ENCODE measurements around the gene PDLIM1. TPM values are rescaled to one million over a fixed set of nuclear protein-coding genes. Genes with fewer than 3 reads are reported as not detected.
"Not testable (repeated sequence)": the region's sequence is repeated elsewhere in the genome, so short reads cannot be mapped to it uniquely, and the experiment has no call there.

PDLIM1 gene
- total and polyA plus RNA-seq, 2 experiments from 2014 or later = 111 to 233 TPM

DNA sequence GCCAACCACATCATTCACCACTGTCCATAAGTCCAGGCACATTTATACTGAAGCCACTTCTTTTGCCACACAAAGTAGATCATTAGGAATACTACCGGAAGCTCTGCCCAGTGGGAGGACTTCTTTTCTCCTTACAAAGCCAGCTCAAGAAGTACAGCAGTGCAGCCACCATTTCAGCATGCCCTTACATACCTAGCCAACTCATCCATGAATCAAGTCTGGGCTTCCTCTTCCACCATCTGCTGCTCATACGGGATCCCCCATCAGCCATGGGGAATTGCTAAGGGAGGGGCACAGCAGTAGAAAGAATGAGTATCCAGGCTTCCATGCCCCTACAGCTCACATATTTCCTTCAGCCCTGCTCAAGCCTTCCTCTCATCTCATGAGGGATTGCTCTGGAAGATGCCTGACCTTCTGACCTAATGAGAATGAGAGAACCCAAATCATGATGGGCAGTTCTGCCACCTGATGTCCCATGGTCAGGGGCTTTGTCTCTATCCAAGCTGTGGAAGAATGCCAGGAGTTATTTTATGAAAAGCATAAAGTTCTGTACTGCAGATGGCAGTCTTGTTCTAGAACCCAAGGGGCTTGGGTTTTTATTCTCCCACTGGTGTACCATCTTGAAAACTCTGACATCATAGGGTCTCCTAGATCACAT, 57.3 kb downstream of the PDLIM1 start:
- Histone ChIP-seq H4K20me1 (replicated peaks; ENCODE audit: insufficient read depth) (no peaks in the 10 kb centered on the region), H3K36me3 (ENCODE audit: insufficient read depth) (peaks cover 10% of the 10 kb centered on the region), H3F3A (replicated peaks; ENCODE audit: low read depth) (peaks cover 14% of the 10 kb centered on the region), H3K4me1 (ENCODE audit: insufficient read depth) (peaks cover 17% of the 10 kb centered on the region), H3K4me2 (no peak overlapping the region), H3K4me3 (no peak overlapping the region), H3K27ac (ENCODE audit: low read depth) (no peak overlapping the region), H3K27me3 (ENCODE audit: insufficient read depth) (no peaks in the 10 kb centered on the region), H2AFZ (no peak overlapping the region), H3K9me2 (ENCODE audit: insufficient read depth) (peaks cover 10% of the 10 kb centered on the region), H3K79me2 (replicated peaks; ENCODE audit: insufficient read depth) (no peaks in the 10 kb centered on the region)
- ATAC-seq = no peak
- Mint-ChIP-seq H3K27ac (no peak overlapping the region), H3K4me1 (peaks cover 52% of the 10 kb centered on the region), H3K4me3 (no peak overlapping the region), H3K36me3 (ENCODE audit: low read depth) (peaks cover 46% of the 10 kb centered on the region), H3K27me3 (ENCODE audit: insufficient read depth, low read depth, poor library complexity) (peaks cover 12% of the 10 kb centered on the region), H3K9me3 (no peaks in the 10 kb centered on the region)
- no peak for TF ChIP-seq CREB1 (CRISPR knock-in tag; IDR thresholded peaks at IDR 0.05; ENCODE audit: low read depth)
- TF ChIP-seq POLR2AphosphoS5 (IDR thresholded peaks at IDR 0.05; ENCODE audit: low read depth) = 0 out of 2 replicates have a peak, but pooled peaks have one; percentile 32
- no peak for DNase-seq (ENCODE audit: low spot score)

DNA sequence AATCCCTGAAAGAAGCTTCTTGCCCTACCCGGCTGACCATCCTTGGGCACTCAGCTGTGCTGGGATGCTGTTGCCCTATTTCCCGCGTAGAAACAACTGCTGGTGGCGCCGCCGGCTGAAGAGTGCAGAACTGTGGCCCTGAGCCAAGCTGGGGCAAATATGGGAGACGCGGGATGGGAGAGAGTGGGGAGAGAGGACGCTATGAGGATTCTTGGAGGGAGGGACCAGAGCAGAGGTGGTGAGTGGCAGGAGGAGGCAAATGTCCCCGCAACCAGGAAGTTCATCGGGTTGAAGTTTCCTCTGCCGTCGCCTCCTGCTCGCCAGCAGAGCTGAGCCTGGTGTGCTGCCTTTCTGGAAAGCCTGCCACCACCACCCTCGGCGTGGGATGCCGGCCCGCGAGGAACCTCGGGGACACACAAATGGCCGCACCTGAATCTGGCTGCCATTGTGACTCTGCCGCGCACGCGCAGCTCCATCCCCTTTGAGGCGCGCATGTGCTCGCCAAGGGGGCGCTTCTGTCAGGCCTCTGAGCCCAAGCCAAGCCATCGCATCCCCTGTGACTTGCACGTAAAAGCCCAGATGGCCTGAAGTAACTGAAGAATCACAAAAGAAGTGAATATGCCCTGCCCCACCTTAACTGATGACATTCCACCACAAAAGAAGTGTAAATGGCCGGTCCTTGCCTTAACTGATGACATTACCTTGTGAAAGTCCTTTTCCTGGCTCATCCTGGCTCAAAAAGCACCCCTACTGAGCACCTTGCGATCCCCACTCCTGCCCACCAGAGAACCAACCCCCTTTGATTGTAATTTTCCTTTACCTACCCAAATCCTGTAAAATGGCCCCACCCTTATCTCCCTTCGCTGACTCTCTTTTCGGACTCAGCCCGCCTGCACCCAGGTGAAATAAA, 59.9 kb downstream of the PDLIM1 start:
- DNase-seq (ENCODE audit: low spot score) (peak; percentile 90), ATAC-seq (peak; percentile 63)
- peaks cover 41% of the 10 kb centered on the region for H3K36me3 Mint-ChIP-seq (ENCODE audit: low read depth)
- H2AFZ ChIP-seq; H3K79me2 ChIP-seq (replicated peaks; ENCODE audit: insufficient read depth); H3K9me3 Mint-ChIP-seq; H3K9me2 ChIP-seq (ENCODE audit: insufficient read depth); H3K36me3 ChIP-seq (ENCODE audit: insufficient read depth); H3K27me3 ChIP-seq (ENCODE audit: insufficient read depth); H4K20me1 ChIP-seq (replicated peaks; ENCODE audit: insufficient read depth): not testable (repeated sequence)
- peak overlapping the region; percentile 100 for H3K27ac ChIP-seq (ENCODE audit: low read depth)
- TF ChIP-seq CREB1 (CRISPR knock-in tag; IDR thresholded peaks at IDR 0.05; ENCODE audit: low read depth) (0 out of 2 replicates have a peak, but pooled peaks have one; percentile 44), ZNF114 (CRISPR knock-in tag; IDR thresholded peaks at IDR 0.05) (peak; percentile 33), NANOG (IDR thresholded peaks at IDR 0.05; ENCODE audit: borderline replicate concordance) (peak; percentile 92), POLR2AphosphoS5 (IDR thresholded peaks at IDR 0.05; ENCODE audit: low read depth) (peak; percentile 62)
- TF ChIP-seq, protein P1, sequence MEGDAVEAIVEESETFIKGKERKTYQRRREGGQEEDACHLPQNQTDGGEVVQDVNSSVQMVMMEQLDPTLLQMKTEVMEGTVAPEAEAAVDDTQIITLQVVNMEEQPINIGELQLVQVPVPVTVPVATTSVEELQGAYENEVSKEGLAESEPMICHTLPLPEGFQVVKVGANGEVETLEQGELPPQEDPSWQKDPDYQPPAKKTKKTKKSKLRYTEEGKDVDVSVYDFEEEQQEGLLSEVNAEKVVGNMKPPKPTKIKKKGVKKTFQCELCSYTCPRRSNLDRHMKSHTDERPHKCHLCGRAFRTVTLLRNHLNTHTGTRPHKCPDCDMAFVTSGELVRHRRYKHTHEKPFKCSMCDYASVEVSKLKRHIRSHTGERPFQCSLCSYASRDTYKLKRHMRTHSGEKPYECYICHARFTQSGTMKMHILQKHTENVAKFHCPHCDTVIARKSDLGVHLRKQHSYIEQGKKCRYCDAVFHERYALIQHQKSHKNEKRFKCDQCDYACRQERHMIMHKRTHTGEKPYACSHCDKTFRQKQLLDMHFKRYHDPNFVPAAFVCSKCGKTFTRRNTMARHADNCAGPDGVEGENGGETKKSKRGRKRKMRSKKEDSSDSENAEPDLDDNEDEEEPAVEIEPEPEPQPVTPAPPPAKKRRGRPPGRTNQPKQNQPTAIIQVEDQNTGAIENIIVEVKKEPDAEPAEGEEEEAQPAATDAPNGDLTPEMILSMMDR (conservative IDR thresholded peaks at IDR 0.05; ENCODE audit: low read depth in 2 of 2) = peak in 1 of 2 experiments; percentile 17; a peak in 1 of 4 replicates
- peak overlapping the region; percentile 77 for H3K4me2 ChIP-seq
- H3K4me3 ChIP-seq = peak overlapping the region; percentile 48
- peaks cover 21% of the 10 kb centered on the region for H3F3A ChIP-seq (replicated peaks; ENCODE audit: low read depth)
- H3K27me3 Mint-ChIP-seq (ENCODE audit: insufficient read depth, low read depth, poor library complexity) = peaks cover 12% of the 10 kb centered on the region
- H3K4me3 Mint-ChIP-seq = peak overlapping the region; percentile 76
- peak overlapping the region; percentile 98 for H3K27ac Mint-ChIP-seq
- peaks cover 17% of the 10 kb centered on the region for H3K4me1 ChIP-seq (ENCODE audit: insufficient read depth)
- H3K4me1 Mint-ChIP-seq = peaks cover 55% of the 10 kb centered on the region
